PFSK-1 (cell line): ENCODE results near the gene GPC6.

Experiments used
- POLR2AphosphoS5 ChIP-seq: IDR thresholded peaks from 2 replicates; pipeline ENCODE4 v1.6.1; 2012; ENCODE audit warnings: low read depth, mild to moderate bottlenecking, control low read depth, low read length, moderate library complexity
- SIN3A ChIP-seq: IDR thresholded peaks from 2 replicates; pipeline ENCODE4 v1.6.1; 2012; ENCODE audit warnings: mild to moderate bottlenecking, low read length, moderate library complexity, borderline replicate concordance; ENCODE audit not compliant: insufficient read depth
- TAF1 ChIP-seq: IDR thresholded peaks from 2 replicates; pipeline ENCODE4 v1.6.1; 2012; ENCODE audit warnings: low read length, control low read depth, borderline replicate concordance; ENCODE audit not compliant: insufficient read depth
- TF ChIP-seq, protein P1 (sequence below), 2 experiments: IDR thresholded peaks; 2 replicates each; pipeline versions ENCODE4 v1.6.1 to v1.8.0; 2011 to 2012; ENCODE audit warnings: low read depth in 2 of 2, low read length in 2 of 2, control low read depth in 1 of 2, inconsistent platforms in 1 of 2, mild to moderate bottlenecking in 1 of 2, moderate library complexity in 1 of 2; ENCODE audit not compliant: insufficient read depth in 1 of 2

- TF ChIP-seq SIN3A (no peak), POLR2AphosphoS5 (no peak), TAF1 (no peak)
- TF ChIP-seq, protein P1, sequence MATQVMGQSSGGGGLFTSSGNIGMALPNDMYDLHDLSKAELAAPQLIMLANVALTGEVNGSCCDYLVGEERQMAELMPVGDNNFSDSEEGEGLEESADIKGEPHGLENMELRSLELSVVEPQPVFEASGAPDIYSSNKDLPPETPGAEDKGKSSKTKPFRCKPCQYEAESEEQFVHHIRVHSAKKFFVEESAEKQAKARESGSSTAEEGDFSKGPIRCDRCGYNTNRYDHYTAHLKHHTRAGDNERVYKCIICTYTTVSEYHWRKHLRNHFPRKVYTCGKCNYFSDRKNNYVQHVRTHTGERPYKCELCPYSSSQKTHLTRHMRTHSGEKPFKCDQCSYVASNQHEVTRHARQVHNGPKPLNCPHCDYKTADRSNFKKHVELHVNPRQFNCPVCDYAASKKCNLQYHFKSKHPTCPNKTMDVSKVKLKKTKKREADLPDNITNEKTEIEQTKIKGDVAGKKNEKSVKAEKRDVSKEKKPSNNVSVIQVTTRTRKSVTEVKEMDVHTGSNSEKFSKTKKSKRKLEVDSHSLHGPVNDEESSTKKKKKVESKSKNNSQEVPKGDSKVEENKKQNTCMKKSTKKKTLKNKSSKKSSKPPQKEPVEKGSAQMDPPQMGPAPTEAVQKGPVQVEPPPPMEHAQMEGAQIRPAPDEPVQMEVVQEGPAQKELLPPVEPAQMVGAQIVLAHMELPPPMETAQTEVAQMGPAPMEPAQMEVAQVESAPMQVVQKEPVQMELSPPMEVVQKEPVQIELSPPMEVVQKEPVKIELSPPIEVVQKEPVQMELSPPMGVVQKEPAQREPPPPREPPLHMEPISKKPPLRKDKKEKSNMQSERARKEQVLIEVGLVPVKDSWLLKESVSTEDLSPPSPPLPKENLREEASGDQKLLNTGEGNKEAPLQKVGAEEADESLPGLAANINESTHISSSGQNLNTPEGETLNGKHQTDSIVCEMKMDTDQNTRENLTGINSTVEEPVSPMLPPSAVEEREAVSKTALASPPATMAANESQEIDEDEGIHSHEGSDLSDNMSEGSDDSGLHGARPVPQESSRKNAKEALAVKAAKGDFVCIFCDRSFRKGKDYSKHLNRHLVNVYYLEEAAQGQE (IDR thresholded peaks at IDR 0.05; ENCODE audit: insufficient read depth in 1 of 2, low read depth in 2 of 2, low read length in 2 of 2), result no peak
Observed at GRCh38 chr13:94028234-94028633, 801.6 kb downstream of the GPC6 start.
